Keratinocyte (primary cell): ENCODE data around the gene ISM1. TPM values are rescaled to one million over a fixed set of nuclear protein-coding genes. Genes with fewer than 3 reads are reported as not detected.

Source experiments
- DNase-seq: peaks from one replicate; pipeline ENCODE4 v3.0.0-alpha.2; 2011; ENCODE audit warnings: low read depth, missing footprints, low spot score
- FAIRE-seq: peaks from 2 replicates; lab custom pipeline; 2011; peaks lifted over from hg19 to GRCh38; lab: Jason Lieb, UNC
- H2AFZ ChIP-seq: 2 replicates; pipeline ENCODE4 v1.6.0; 2012; ENCODE audit warnings: low read length, control low read depth, inconsistent platforms; ENCODE audit not compliant: control insufficient read depth
- H3K27ac ChIP-seq: 2 replicates; pipeline ENCODE4 v1.5.1; 2011; ENCODE audit warnings: low read length; ENCODE audit not compliant: control insufficient read depth, insufficient read depth
- H3K27me3 ChIP-seq: 3 replicates; pipeline ENCODE4 v1.6.0; 2011; ENCODE audit warnings: low read length; ENCODE audit not compliant: control insufficient read depth, insufficient read depth; ENCODE audit errors: extremely low read depth
- H3K36me3 ChIP-seq, 2 experiments: 2 replicates in 1 of 2; 3 replicates in 1 of 2; pipeline ENCODE4 v1.5.1; 2011; ENCODE audit warnings: low read length in 2 of 2, mild to moderate bottlenecking in 1 of 2; ENCODE audit not compliant: control insufficient read depth in 2 of 2, insufficient read depth in 2 of 2; ENCODE audit errors: extremely low read depth in 1 of 2
- H3K4me1 ChIP-seq: 3 replicates; pipeline ENCODE4 v1.5.1; 2011; ENCODE audit warnings: low read length; ENCODE audit not compliant: control insufficient read depth, insufficient read depth; ENCODE audit errors: extremely low read depth
- H3K4me2 ChIP-seq: 3 replicates; pipeline ENCODE4 v1.6.0; 2011; ENCODE audit warnings: low read depth, low read length; ENCODE audit not compliant: control insufficient read depth, insufficient read depth; ENCODE audit errors: extremely low read depth
- H3K4me3 ChIP-seq, 3 experiments: fragments of 200-600 bp in 1 of 3; sonication (generic) in 1 of 3; 2 replicates in 2 of 3; 3 replicates in 1 of 3; pipeline ENCODE4 v1.5.1; 2011 to 2016; ENCODE audit warnings: low read length in 3 of 3, mild to moderate bottlenecking in 3 of 3, control low read depth in 2 of 3, inconsistent platforms in 1 of 3, low read depth in 1 of 3, mixed read lengths in 1 of 3, mixed run types in 1 of 3, moderate library complexity in 1 of 3; ENCODE audit not compliant: control insufficient read depth in 2 of 3, insufficient read depth in 2 of 3; ENCODE audit errors: extremely low read depth in 1 of 3
- H3K79me2 ChIP-seq: 2 replicates; pipeline ENCODE4 v1.6.0; 2012; ENCODE audit warnings: low read length; ENCODE audit not compliant: control insufficient read depth, insufficient read depth
- H3K9ac ChIP-seq: 3 replicates; pipeline ENCODE4 v1.6.0; 2011; ENCODE audit warnings: low read length; ENCODE audit not compliant: control insufficient read depth, insufficient read depth; ENCODE audit errors: extremely low read depth
- H3K9me1 ChIP-seq: 3 replicates; pipeline ENCODE4 v1.6.0; 2011; ENCODE audit warnings: low read length; ENCODE audit not compliant: control insufficient read depth, insufficient read depth; ENCODE audit errors: extremely low read depth
- H3K9me3 ChIP-seq: 2 replicates; pipeline ENCODE4 v1.5.1; 2012; ENCODE audit warnings: low read depth, low read length; ENCODE audit not compliant: control insufficient read depth
- H4K20me1 ChIP-seq: 3 replicates; pipeline ENCODE4 v1.6.0; 2011; ENCODE audit warnings: low read length; ENCODE audit not compliant: control insufficient read depth, insufficient read depth; ENCODE audit errors: extremely low read depth
- EZH2 ChIP-seq: IDR thresholded peaks from one replicate; pipeline ENCODE4 v1.6.1; 2012; ENCODE audit warnings: inconsistent platforms, mild to moderate bottlenecking, low read length, moderate library complexity
- dilution Hi-C: fragments of 300-500 bp; cut with MboI; formaldehyde crosslinking; loops from one replicate; pipeline ENCODE4 v1.7.0; 2020; ENCODE audit warnings: low sequenced_read_pairs; ENCODE audit not compliant: extremely low pct_ligation_motif_present
- polyA plus RNA-seq, 5 experiments: library from polyadenylated mRNA; depleted of rRNA in 3 of 5; stranded (reverse) in 3 of 5; stranded (forward) in 1 of 5; unstranded in 1 of 5; fragments of >200 nt; gene quantifications; 1 replicate in 1 of 5; 2 replicates in 3 of 5; 3 replicates in 1 of 5; pipeline versions ENCODE4 v1.2.1 to v1.2.3, GENCODE V29; 2011 to 2012; ENCODE audit warnings: missing spikeins in 2 of 5, low read depth in 1 of 5, low replicate concordance in 1 of 5
- TF ChIP-seq, protein P1 (sequence below), 3 experiments: IDR thresholded peaks in 1 of 3; conservative IDR thresholded peaks in 1 of 3; optimal IDR thresholded peaks in 1 of 3; 2 replicates in 2 of 3; 3 replicates in 1 of 3; pipeline versions ENCODE3 to v1.5.1; 2011; ENCODE audit warnings: low read length in 3 of 3, mild to moderate bottlenecking in 3 of 3, moderate library complexity in 2 of 3, control low read depth in 1 of 3, inconsistent platforms in 1 of 3; ENCODE audit not compliant: insufficient read depth in 2 of 3; ENCODE audit errors: extremely low read depth in 1 of 3

ISM1 gene
- polyA plus RNA-seq, 1 donor (not counting 4 experiments of a cell fraction or from before 2014, with no cell fraction given), result 3.3 TPM

DNA sequence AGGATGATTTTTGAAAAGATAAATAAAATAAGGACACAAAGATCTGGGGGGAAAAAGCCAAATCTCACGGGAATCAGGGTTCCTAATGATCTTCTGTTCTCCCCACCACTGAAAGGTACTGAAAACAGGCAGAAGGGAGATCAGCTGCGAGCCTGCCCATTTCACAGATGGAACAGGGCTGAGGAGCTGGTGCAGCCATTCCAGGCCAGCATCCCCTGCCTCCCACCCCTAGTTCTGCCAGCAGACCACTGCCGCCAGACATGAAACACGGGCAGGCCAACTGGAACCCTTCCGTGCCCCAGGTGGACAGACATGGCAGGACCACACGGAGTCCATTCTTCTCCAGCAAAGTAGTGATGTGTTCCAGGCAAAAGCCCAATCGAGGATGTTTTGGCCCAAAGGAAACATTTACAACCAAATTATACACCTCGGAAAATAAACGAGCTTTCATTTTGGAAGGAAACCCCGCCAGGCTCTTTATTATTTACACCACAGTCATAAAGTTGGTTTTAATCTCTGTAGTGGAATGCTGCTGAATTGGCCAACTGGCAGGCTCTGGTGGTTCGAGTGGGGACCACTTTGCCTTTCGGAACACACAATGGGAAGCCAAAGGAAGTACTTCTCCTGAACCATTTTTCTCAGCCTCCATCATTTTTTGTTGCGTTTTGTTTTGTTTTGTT, 28.2 kb downstream of the ISM1 start:
- H4K20me1 ChIP-seq, result no peaks in the 10 kb centered on the region
- no peaks in the 10 kb centered on the region for H3K79me2 ChIP-seq
- H3K27ac ChIP-seq, result no peak overlapping the region
- FAIRE-seq (no peak), DNase-seq (no peak)
- dilution Hi-C loops, result no loop called here
- peaks cover 24% of the 10 kb centered on the region for H3K4me1 ChIP-seq
- TF ChIP-seq EZH2, result no peak
- TF ChIP-seq, protein P1, sequence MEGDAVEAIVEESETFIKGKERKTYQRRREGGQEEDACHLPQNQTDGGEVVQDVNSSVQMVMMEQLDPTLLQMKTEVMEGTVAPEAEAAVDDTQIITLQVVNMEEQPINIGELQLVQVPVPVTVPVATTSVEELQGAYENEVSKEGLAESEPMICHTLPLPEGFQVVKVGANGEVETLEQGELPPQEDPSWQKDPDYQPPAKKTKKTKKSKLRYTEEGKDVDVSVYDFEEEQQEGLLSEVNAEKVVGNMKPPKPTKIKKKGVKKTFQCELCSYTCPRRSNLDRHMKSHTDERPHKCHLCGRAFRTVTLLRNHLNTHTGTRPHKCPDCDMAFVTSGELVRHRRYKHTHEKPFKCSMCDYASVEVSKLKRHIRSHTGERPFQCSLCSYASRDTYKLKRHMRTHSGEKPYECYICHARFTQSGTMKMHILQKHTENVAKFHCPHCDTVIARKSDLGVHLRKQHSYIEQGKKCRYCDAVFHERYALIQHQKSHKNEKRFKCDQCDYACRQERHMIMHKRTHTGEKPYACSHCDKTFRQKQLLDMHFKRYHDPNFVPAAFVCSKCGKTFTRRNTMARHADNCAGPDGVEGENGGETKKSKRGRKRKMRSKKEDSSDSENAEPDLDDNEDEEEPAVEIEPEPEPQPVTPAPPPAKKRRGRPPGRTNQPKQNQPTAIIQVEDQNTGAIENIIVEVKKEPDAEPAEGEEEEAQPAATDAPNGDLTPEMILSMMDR (optimal IDR thresholded peaks at IDR 0.05 in 1 of 3, IDR thresholded peaks at IDR 0.05 in 1 of 3, conservative IDR thresholded peaks at IDR 0.05 in 1 of 3; ENCODE audit: extremely low read depth in 1 of 3, insufficient read depth in 2 of 3, low read length in 3 of 3), result no peak
- no peaks in the 10 kb centered on the region for H3K9me1 ChIP-seq
- H3K27me3 ChIP-seq, result no peaks in the 10 kb centered on the region
- no peaks in the 10 kb centered on the region for H3K36me3 ChIP-seq
- H2AFZ ChIP-seq, result no peak overlapping the region
- no peak overlapping the region for H3K4me3 ChIP-seq
- H3K9ac ChIP-seq, result no peak overlapping the region
- H3K9me3 ChIP-seq, result no peaks in the 10 kb centered on the region
- H3K4me2 ChIP-seq, result no peak overlapping the region

DNA sequence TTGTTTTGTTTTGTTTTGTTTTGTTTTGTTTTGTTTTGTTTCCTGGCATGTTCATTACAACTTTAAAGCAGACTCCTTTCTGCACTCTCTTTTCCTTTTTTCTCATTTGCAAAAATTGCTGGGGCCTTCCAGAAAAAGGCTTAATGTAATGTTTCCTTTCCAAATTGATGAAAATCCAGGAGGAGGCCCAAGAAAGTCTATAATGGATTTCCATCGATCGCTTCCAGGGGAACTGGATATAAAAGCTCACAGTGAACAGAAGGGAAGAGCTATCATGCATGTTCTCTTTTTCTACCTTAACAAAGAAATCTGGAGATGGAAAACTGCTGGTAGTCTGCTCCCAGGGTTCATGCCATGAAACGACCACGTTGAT, 28.7 kb downstream of the ISM1 start:
- Histone ChIP-seq H4K20me1 (no peaks in the 10 kb centered on the region), H3K79me2 (no peaks in the 10 kb centered on the region), H3K4me3 (no peak overlapping the region), H3K9me1 (no peaks in the 10 kb centered on the region), H3K4me2 (no peak overlapping the region), H3K27ac (no peak overlapping the region), H3K4me1 (peaks cover 24% of the 10 kb centered on the region), H3K9me3 (no peaks in the 10 kb centered on the region), H3K9ac (no peak overlapping the region), H3K27me3 (no peaks in the 10 kb centered on the region), H2AFZ (no peak overlapping the region), H3K36me3 (no peaks in the 10 kb centered on the region)
- no peak for DNase-seq
- dilution Hi-C loops, result no loop called here
- no peak for FAIRE-seq
- TF ChIP-seq, protein P1 (optimal IDR thresholded peaks at IDR 0.05 in 1 of 3, IDR thresholded peaks at IDR 0.05 in 1 of 3, conservative IDR thresholded peaks at IDR 0.05 in 1 of 3; ENCODE audit: extremely low read depth in 1 of 3, insufficient read depth in 2 of 3, low read length in 3 of 3), result no peak
- no peak for TF ChIP-seq EZH2
